ENCODE results near the gene DTD2.

- TF ChIP-seq EZH2 (IDR thresholded peaks at IDR 0.05; ENCODE audit: insufficient read depth, poor library complexity, severe bottlenecking) (no peak), EZH2phosphoT487 (IDR thresholded peaks at IDR 0.05; ENCODE audit: insufficient read depth, low read depth) (no peak)
These were observed 4.2 kb upstream of the DTD2 start for GRCh38 chr14:31461545-31461944.

Data from GM23248 (cell line).